Calu3 (cell line): ENCODE measurements around the gene IL17RC. TPM values are rescaled to one million over a fixed set of nuclear protein-coding genes. Genes with fewer than 3 reads are reported as not detected.
"Not testable (repeated sequence)": the region's sequence is repeated elsewhere in the genome, so short reads cannot be mapped to it uniquely, and the experiment has no call there.

Source experiments
- BruUV-seq: library from RNA; stranded (reverse); fragments of 400-500 nt; replicated peaks from 2 replicates; lab custom pipeline; 2021; lab: Mats Ljungman, UMichigan
- CTCF ChIA-PET: fragments of 300-600 bp; sonication (Branson Sonifier 250); formaldehyde crosslinking; loops from one replicate; lab custom pipeline; 2022; ENCODE audit warnings: antibody characterized with exemption; lab: Charles Lee
- DNase-seq: peaks from one replicate; pipeline ENCODE4 v3.0.0; 2022
- H3K27ac Mint-ChIP-seq: one replicate; pipeline ENCODE4 v1.8.0; 2022; ENCODE audit warnings: mixed read lengths; ENCODE audit not compliant: unreplicated experiment
- H3K27me3 Mint-ChIP-seq: one replicate; pipeline ENCODE4 v1.8.0; 2022; ENCODE audit warnings: mixed read lengths; ENCODE audit not compliant: unreplicated experiment
- H3K36me3 Mint-ChIP-seq: one replicate; pipeline ENCODE4 v1.8.0; 2022; ENCODE audit warnings: mild to moderate bottlenecking, moderate library complexity, mixed read lengths; ENCODE audit not compliant: insufficient read depth, unreplicated experiment
- H3K4me1 Mint-ChIP-seq: one replicate; pipeline ENCODE4 v1.8.0; 2022; ENCODE audit warnings: mild to moderate bottlenecking, low read depth, mixed read lengths; ENCODE audit not compliant: unreplicated experiment
- H3K4me3 Mint-ChIP-seq: one replicate; pipeline ENCODE4 v1.8.0; 2022; ENCODE audit warnings: mild to moderate bottlenecking, low read depth, moderate library complexity, mixed read lengths; ENCODE audit not compliant: unreplicated experiment
- H3K9me3 Mint-ChIP-seq: one replicate; pipeline ENCODE4 v1.8.0; 2022; ENCODE audit warnings: low read depth, mixed read lengths; ENCODE audit not compliant: unreplicated experiment
- intact Hi-C: fragments of 100-400 bp; cut with micrococcal nuclease; formaldehyde crosslinking; loops from one replicate; pipeline ENCODE4 v1.10.0; 2022; ENCODE audit not compliant: unreplicated experiment
- total RNA-seq: library from RNA; stranded (reverse); gene quantifications from 2 replicates; pipeline ENCODE4 v1.2.3, GENCODE V29; 2022
- TF ChIP-seq, protein P1 (sequence below): fragments of 200-600 bp; IDR thresholded peaks from one replicate; pipeline ENCODE4 v1.8.0; 2022; ENCODE audit warnings: antibody characterized with exemption; ENCODE audit not compliant: unreplicated experiment

IL17RC gene
- total RNA-seq, 1 experiment from 2014 or later: 19.1 TPM

DNA sequence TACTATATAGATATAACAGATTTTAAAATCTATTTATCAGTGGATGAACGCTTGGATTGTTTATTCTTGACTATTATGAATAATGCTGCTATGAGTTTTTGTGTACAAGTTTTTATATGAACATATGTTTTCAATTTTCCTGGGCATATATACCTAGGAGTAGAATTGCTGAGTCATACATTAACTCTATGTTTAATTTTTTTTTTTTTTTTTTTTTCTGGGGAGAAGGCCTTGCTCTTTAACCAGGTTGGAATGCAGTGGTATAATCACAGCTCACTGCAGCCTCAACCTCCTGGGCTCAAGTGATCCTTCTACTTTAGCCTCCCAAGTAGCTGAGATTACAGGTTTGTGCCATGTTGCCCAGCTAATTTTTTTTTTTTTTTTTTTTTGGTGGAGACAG lies 45.9 kb upstream of the IL17RC start:
- no peak for DNase-seq
- intact Hi-C loops: no loop called here
- CTCF ChIA-PET: interaction anchor here (0.7 kb wide), 1 partner anchor 863 kb away, joined by 3 read pairs; no protein-coding TSS in a partner anchor
- BruUV-seq: no TSS peak
- H3K4me3 Mint-ChIP-seq: no peak overlapping the region
- H3K27ac Mint-ChIP-seq: no peak overlapping the region
- H3K36me3 Mint-ChIP-seq: no peaks in the 10 kb centered on the region
- H3K27me3 Mint-ChIP-seq: no peaks in the 10 kb centered on the region
- TF ChIP-seq, protein P1, sequence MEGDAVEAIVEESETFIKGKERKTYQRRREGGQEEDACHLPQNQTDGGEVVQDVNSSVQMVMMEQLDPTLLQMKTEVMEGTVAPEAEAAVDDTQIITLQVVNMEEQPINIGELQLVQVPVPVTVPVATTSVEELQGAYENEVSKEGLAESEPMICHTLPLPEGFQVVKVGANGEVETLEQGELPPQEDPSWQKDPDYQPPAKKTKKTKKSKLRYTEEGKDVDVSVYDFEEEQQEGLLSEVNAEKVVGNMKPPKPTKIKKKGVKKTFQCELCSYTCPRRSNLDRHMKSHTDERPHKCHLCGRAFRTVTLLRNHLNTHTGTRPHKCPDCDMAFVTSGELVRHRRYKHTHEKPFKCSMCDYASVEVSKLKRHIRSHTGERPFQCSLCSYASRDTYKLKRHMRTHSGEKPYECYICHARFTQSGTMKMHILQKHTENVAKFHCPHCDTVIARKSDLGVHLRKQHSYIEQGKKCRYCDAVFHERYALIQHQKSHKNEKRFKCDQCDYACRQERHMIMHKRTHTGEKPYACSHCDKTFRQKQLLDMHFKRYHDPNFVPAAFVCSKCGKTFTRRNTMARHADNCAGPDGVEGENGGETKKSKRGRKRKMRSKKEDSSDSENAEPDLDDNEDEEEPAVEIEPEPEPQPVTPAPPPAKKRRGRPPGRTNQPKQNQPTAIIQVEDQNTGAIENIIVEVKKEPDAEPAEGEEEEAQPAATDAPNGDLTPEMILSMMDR: no peak
- H3K4me1 Mint-ChIP-seq: no peaks in the 10 kb centered on the region
- no peaks in the 10 kb centered on the region for H3K9me3 Mint-ChIP-seq

DNA sequence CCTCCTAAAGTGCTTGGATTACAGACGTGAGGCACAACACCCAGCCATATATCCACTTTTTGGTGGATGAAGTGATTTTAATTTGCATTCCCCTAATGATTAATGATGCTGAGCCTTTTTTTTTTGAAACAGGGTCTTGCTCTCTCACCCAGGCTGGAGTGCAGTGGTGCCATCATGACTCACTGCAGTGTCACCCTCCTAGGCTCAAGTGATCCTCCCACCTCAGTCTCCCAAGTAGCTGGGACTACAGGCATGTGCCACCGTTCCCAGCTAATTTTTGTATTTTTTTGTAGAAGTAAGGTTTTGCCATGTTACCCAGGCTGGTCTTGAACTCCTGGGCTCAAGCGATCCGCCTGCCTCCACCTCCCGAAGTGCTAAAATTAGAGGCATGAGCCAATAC lies 44.8 kb upstream of the IL17RC start:
- H3K9me3 Mint-ChIP-seq, CTCF ChIA-PET: not testable (repeated sequence)

DNA sequence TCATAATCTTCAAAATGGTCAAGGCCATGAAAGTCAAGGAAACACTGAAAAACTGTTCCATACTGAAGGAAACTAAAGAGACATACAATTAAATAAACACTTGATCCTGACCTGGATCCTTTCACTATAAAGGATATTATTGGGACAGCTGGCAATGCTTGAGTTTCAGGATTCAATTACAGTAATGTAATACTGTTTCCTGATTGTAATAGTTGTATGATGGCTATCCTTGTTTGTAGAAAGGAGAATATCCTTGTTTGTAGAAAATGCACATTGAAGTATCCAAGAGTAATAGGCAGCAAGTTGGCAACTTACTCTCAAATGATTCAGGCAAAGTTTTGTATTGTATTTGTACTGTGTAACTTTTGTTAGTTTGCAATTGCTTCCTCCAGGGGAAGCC lies 41.5 kb upstream of the IL17RC start:
- BruUV-seq: no TSS peak
- intact Hi-C loops: no loop called here
- TF ChIP-seq, protein P1: no peak
- peaks cover 4% of the 10 kb centered on the region for H3K36me3 Mint-ChIP-seq
- no peak overlapping the region for H3K27ac Mint-ChIP-seq
- H3K4me3 Mint-ChIP-seq: no peak overlapping the region
- H3K27me3 Mint-ChIP-seq: no peaks in the 10 kb centered on the region
- no peak for DNase-seq
- H3K9me3 Mint-ChIP-seq: no peaks in the 10 kb centered on the region
- peaks cover 23% of the 10 kb centered on the region for H3K4me1 Mint-ChIP-seq
- CTCF ChIA-PET: interaction anchor here (0.6 to 0.7 kb wide), 3 partner anchors 27 to 142 kb away, joined by 3 to 4 read pairs (median 3); no protein-coding TSS in a partner anchor

More for the DNA sequence above, 44.8 kb upstream of the IL17RC start:
- H3K4me1 Mint-ChIP-seq, H3K4me3 Mint-ChIP-seq, BruUV-seq, H3K27me3 Mint-ChIP-seq, intact Hi-C loops, DNase-seq, H3K36me3 Mint-ChIP-seq, H3K27ac Mint-ChIP-seq: not testable (repeated sequence)

DNA sequence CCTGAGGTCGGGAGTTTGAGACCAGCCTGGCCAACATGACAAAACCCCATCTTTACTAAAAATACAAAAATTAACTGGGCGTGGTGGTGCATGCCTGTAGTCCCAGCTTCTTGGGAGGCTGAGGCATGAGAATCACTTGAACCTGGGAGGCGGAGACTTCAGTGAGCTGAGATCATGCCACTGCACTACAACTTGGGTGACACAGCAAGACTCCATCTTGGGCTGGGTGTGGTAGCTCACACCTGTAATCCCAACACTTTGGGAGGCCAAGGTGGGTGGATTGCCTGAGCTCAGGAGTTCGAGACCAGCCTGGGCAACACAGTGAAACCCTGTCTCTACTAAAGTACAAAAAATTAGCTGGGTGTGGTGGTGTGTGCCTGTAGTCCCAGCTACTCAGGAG lies 40.6 kb upstream of the IL17RC start:
- CTCF ChIA-PET: interaction anchor here (0.7 kb wide), 1 partner anchor 266 kb away, joined by 4 read pairs; the partner anchor contains the start of gene VHL
- H3K4me3 Mint-ChIP-seq, H3K27me3 Mint-ChIP-seq, intact Hi-C loops, H3K9me3 Mint-ChIP-seq, BruUV-seq, H3K27ac Mint-ChIP-seq, H3K36me3 Mint-ChIP-seq, DNase-seq: not testable (repeated sequence)
- peaks cover 24% of the 10 kb centered on the region for H3K4me1 Mint-ChIP-seq

DNA sequence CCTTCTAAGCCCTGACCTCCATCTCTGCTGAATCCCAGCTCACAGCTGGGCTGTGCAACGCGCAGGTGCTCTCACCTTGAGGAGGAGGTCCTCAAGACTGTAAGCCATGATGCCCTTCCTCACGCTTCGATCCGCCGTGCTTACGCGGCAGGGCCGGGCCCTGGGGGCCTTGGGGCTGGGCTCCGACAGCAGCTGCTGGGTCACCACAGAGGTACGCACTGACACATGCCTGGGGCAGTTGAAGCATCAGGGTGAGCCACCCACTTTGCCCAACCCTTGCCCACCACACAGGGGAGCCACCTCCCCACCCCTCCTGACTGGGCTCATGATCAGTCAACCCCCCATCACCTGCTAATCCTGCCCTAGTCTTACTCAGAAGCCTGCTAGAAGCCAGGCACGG lies 39.9 kb upstream of the IL17RC start:
- CTCF ChIA-PET: no interaction called here
- H3K27me3 Mint-ChIP-seq: no peaks in the 10 kb centered on the region
- no peak overlapping the region for H3K4me3 Mint-ChIP-seq
- H3K27ac Mint-ChIP-seq: no peak overlapping the region
- peaks cover 24% of the 10 kb centered on the region for H3K4me1 Mint-ChIP-seq
- TF ChIP-seq, protein P1: no peak
- intact Hi-C loops: no loop called here
- peaks cover 5% of the 10 kb centered on the region for H3K36me3 Mint-ChIP-seq
- BruUV-seq: no TSS peak
- no peak for DNase-seq
- H3K9me3 Mint-ChIP-seq: no peaks in the 10 kb centered on the region
